GM23338 (cell line): ENCODE data around the gene TMPRSS9. TPM values are rescaled to one million over a fixed set of nuclear protein-coding genes. Genes with fewer than 3 reads are reported as not detected.

Source experiments
- ATAC-seq: fragments of 200-7000 bp; cut with Tn5 transposase; 3 replicates; pipeline ENCODE4 v1.9.1; 2020
- DNase-seq: peaks from one replicate; pipeline ENCODE4 v3.0.0-alpha.2; 2015; ENCODE audit warnings: low spot score
- H2AFZ ChIP-seq: fragments of 200-600 bp; sonication (generic); 2 replicates; pipeline ENCODE4 v1.8.0; 2016; ENCODE audit warnings: antibody characterized with exemption, mild to moderate bottlenecking, moderate library complexity
- H3F3A ChIP-seq: fragments of 200-600 bp; sonication (generic); replicated peaks from 2 replicates; pipeline ENCODE4 v1.8.0; 2017; ENCODE audit warnings: antibody characterized with exemption, mixed run types, low read depth
- H3K27ac ChIP-seq: fragments of 200-600 bp; sonication (generic); 2 replicates; pipeline ENCODE4 v1.6.1; 2016; ENCODE audit warnings: low read depth
- H3K27me3 ChIP-seq: fragments of 200-600 bp; sonication (generic); 2 replicates; pipeline ENCODE4 v1.8.0; 2016; ENCODE audit warnings: mild to moderate bottlenecking, mixed run types, moderate library complexity; ENCODE audit not compliant: insufficient read depth
- H3K36me3 ChIP-seq: fragments of 200-600 bp; sonication (generic); 2 replicates; pipeline ENCODE4 v1.8.0; 2016; ENCODE audit warnings: mild to moderate bottlenecking; ENCODE audit not compliant: insufficient read depth
- H3K4me1 ChIP-seq: fragments of 200-600 bp; sonication (generic); 2 replicates; pipeline ENCODE4 v1.8.0; 2016; ENCODE audit warnings: mild to moderate bottlenecking, moderate library complexity; ENCODE audit not compliant: insufficient read depth
- H3K4me2 ChIP-seq: fragments of 200-600 bp; sonication (generic); 2 replicates; pipeline ENCODE4 v1.7.1; 2017; ENCODE audit warnings: mixed run types
- H3K4me3 ChIP-seq: fragments of 200-600 bp; sonication (generic); 2 replicates; pipeline ENCODE4 v1.6.1; 2016; ENCODE audit warnings: mixed run types
- H3K79me2 ChIP-seq: fragments of 200-600 bp; sonication (generic); replicated peaks from 2 replicates; pipeline ENCODE4 v1.8.0; 2017; ENCODE audit warnings: mild to moderate bottlenecking; ENCODE audit not compliant: insufficient read depth
- H3K9me2 ChIP-seq: fragments of 200-600 bp; sonication (generic); 2 replicates; pipeline ENCODE4 v1.8.0; 2017; ENCODE audit not compliant: insufficient read depth
- H4K20me1 ChIP-seq: fragments of 200-600 bp; sonication (generic); replicated peaks from 2 replicates; pipeline ENCODE4 v1.8.0; 2017; ENCODE audit warnings: mild to moderate bottlenecking; ENCODE audit not compliant: insufficient read depth
- H3K27ac Mint-ChIP-seq: 2 replicates; pipeline ENCODE4 v1.8.0; 2020; ENCODE audit warnings: inconsistent platforms, mild to moderate bottlenecking, moderate library complexity, mixed read lengths
- H3K27me3 Mint-ChIP-seq: 3 replicates; pipeline ENCODE4 v1.8.0; 2022; ENCODE audit warnings: low read depth, mild to moderate bottlenecking, moderate library complexity, mixed read lengths, inconsistent platforms; ENCODE audit not compliant: insufficient read depth, poor library complexity
- H3K36me3 Mint-ChIP-seq: 3 replicates; pipeline ENCODE4 v1.8.0; 2021; ENCODE audit warnings: low read depth, mild to moderate bottlenecking, inconsistent platforms, moderate library complexity, mixed read lengths
- H3K4me1 Mint-ChIP-seq: 3 replicates; pipeline ENCODE4 v1.8.0; 2020; ENCODE audit warnings: mild to moderate bottlenecking, inconsistent platforms, mixed read lengths
- H3K4me3 Mint-ChIP-seq: 3 replicates; pipeline ENCODE4 v1.8.0; 2021; ENCODE audit warnings: moderate library complexity, mild to moderate bottlenecking, inconsistent platforms, mixed read lengths
- H3K9me3 Mint-ChIP-seq: 3 replicates; pipeline ENCODE4 v1.8.0; 2020; ENCODE audit warnings: moderate library complexity, mild to moderate bottlenecking, inconsistent platforms, mixed read lengths
- CREB1 ChIP-seq: fragments of 250-450 bp; sonication (Bioruptor Pico); IDR thresholded peaks from 2 replicates; pipeline ENCODE4 v1.5.0; 2020; ENCODE audit warnings: low read depth, mild to moderate bottlenecking, moderate library complexity
- CTCF ChIP-seq, 2 experiments: fragments of 200-600 bp in 1 of 2; sonication (generic) in 1 of 2; conservative IDR thresholded peaks; 2 replicates each; pipeline versions ENCODE4 v1.5.1 to v1.6.1; 2016 to 2017; ENCODE audit warnings: antibody characterized with exemption in 2 of 2, low read depth in 2 of 2, mild to moderate bottlenecking in 2 of 2, moderate library complexity in 1 of 2
- ETS1 ChIP-seq: IDR thresholded peaks from 2 replicates; pipeline ENCODE4 v1.6.1; 2016; ENCODE audit warnings: antibody characterized with exemption
- EZH2phosphoT487 ChIP-seq: fragments of 200-600 bp; sonication (generic); IDR thresholded peaks from one replicate; pipeline ENCODE4 v1.8.1; 2018; ENCODE audit warnings: antibody characterized with exemption; ENCODE audit not compliant: unreplicated experiment
- NANOG ChIP-seq: IDR thresholded peaks from 2 replicates; pipeline ENCODE4 v1.6.1; 2016; ENCODE audit warnings: antibody characterized with exemption, borderline replicate concordance
- REST ChIP-seq: IDR thresholded peaks from one replicate; pipeline ENCODE4 v1.6.1; 2018; ENCODE audit warnings: antibody characterized with exemption; ENCODE audit not compliant: unreplicated experiment
- polyA plus RNA-seq: library from polyadenylated mRNA; unstranded; fragments of >200 nt; fragmentation: Nextera tagmentation; extraction: Ambion mirVana; gene quantifications from 2 replicates; pipeline ENCODE4 v1.2.1, GENCODE V29; 2016
- total RNA-seq: library from RNA; depleted of rRNA; stranded (reverse); fragments of >200 nt; shearing (Covaris generic); gene quantifications from 2 replicates; pipeline ENCODE4 v1.2.3, GENCODE V29; 2014

The TMPRSS9 gene
- total and polyA plus RNA-seq, 2 experiments from 2014 or later = 0.05 to 0.28 TPM

GRCh38 chr19:2312820-2313501 lies 47.1 kb upstream of the TMPRSS9 start:
- Histone ChIP-seq H2AFZ (no peak overlapping the region), H3F3A (no peaks in the 10 kb centered on the region), H3K4me2 (peak overlapping the region; percentile 48; the same call in 1 of the 2 replicates), H3K9me2 (no peaks in the 10 kb centered on the region), H3K4me3 (no peak overlapping the region), H3K27me3 (peaks cover 18% of the 10 kb centered on the region), H3K4me1 (no peaks in the 10 kb centered on the region), H3K27ac (no peak overlapping the region), H4K20me1 (no peaks in the 10 kb centered on the region), H3K36me3 (no peaks in the 10 kb centered on the region), H3K79me2 (no peaks in the 10 kb centered on the region)
- peak; percentile 55 for ATAC-seq
- no peak overlapping the region for H3K27ac Mint-ChIP-seq
- peak; percentile 91 for DNase-seq
- H3K9me3 Mint-ChIP-seq = peaks cover 6% of the 10 kb centered on the region; the same call in 1 of the 3 replicates
- peaks cover 24% of the 10 kb centered on the region for H3K27me3 Mint-ChIP-seq
- no peak for TF ChIP-seq REST
- TF ChIP-seq CTCF (conservative IDR thresholded peaks at IDR 0.05; ENCODE audit: low read depth in 2 of 2) = 0 out of 4 replicates have a peak, but pooled peaks of 1 of the 2 experiments have one; percentile 7
- peaks cover 3% of the 10 kb centered on the region; the same call in 2 of the 3 replicates for H3K4me1 Mint-ChIP-seq
- no peak overlapping the region for H3K4me3 Mint-ChIP-seq
- H3K36me3 Mint-ChIP-seq = no peaks in the 10 kb centered on the region

- Histone ChIP-seq H3K27ac (no peak overlapping the region), H3K4me3 (no peak overlapping the region), H3K36me3 (no peaks in the 10 kb centered on the region), H3F3A (no peaks in the 10 kb centered on the region), H3K27me3 (no peaks in the 10 kb centered on the region), H3K79me2 (no peaks in the 10 kb centered on the region), H3K4me2 (no peak overlapping the region), H3K9me2 (no peaks in the 10 kb centered on the region), H4K20me1 (no peaks in the 10 kb centered on the region), H3K4me1 (no peaks in the 10 kb centered on the region), H2AFZ (no peak overlapping the region)
- H3K36me3 Mint-ChIP-seq = no peaks in the 10 kb centered on the region
- H3K27ac Mint-ChIP-seq = no peak overlapping the region
- peaks cover 9% of the 10 kb centered on the region for H3K27me3 Mint-ChIP-seq
- DNase-seq (no peak), ATAC-seq (no peak)
- H3K4me3 Mint-ChIP-seq = no peak overlapping the region
- H3K9me3 Mint-ChIP-seq = peaks cover 6% of the 10 kb centered on the region; the same call in 1 of the 3 replicates
- H3K4me1 Mint-ChIP-seq = no peaks in the 10 kb centered on the region; the same call in 2 of the 3 replicates
- TF ChIP-seq EZH2phosphoT487 (no peak), CREB1 (CRISPR knock-in tag) (no peak), ETS1 (no peak), NANOG (no peak)
Observed at GRCh38 chr19:2315121-2315817, 44.8 kb upstream of the TMPRSS9 start.
